Upper lobe of right lung (tissue), 1 donor: ENCODE measurements around the gene GALNT16. TPM values are rescaled to one million over a fixed set of nuclear protein-coding genes. Genes with fewer than 3 reads are reported as not detected.

Experiments used
- ATAC-seq: fragments of 200-7000 bp; cut with Tn5 transposase; one replicate; pipeline ENCODE4 v1.9.1; 2020; ENCODE audit warnings: mild to moderate bottlenecking, moderate library complexity
- DNase-seq: peaks from one replicate; pipeline ENCODE4 v3.0.0-alpha.2; 2020
- H3K27ac ChIP-seq: fragments of 200-600 bp; one replicate; pipeline ENCODE4 v1.8.0; 2022
- H3K27me3 ChIP-seq: fragments of 200-600 bp; one replicate; pipeline ENCODE4 v1.8.0; 2022; ENCODE audit warnings: mild to moderate bottlenecking
- H3K36me3 ChIP-seq: fragments of 200-600 bp; one replicate; pipeline ENCODE4 v1.8.0; 2022
- H3K4me1 ChIP-seq: fragments of 200-600 bp; one replicate; pipeline ENCODE4 v1.8.0; 2022
- H3K4me3 ChIP-seq: fragments of 200-600 bp; one replicate; pipeline ENCODE4 v1.8.0; 2022; ENCODE audit warnings: mild to moderate bottlenecking
- H3K9me3 ChIP-seq: fragments of 200-600 bp; one replicate; pipeline ENCODE4 v1.8.0; 2022
- CTCF ChIP-seq: fragments of 200-600 bp; IDR thresholded peaks from one replicate; pipeline ENCODE4 v1.8.0; 2022; ENCODE audit warnings: antibody characterized with exemption
- intact Hi-C: fragments of 100-400 bp; cut with DNase I; formaldehyde crosslinking; loops from one replicate; pipeline ENCODE4 v1.11.0; 2022
- total RNA-seq: library from RNA; stranded (reverse); fragmentation: NEBNext Ultra II Directional; extraction: Animal tissue kit (Norgen Biotek cat#: 25700); gene quantifications from one replicate; pipeline ENCODE4 v1.2.1, GENCODE V29; 2021
- donor health status: DM: no; HTN: yes; CAD: no; lungs with severe emphysema.

The GALNT16 gene
- total RNA-seq, 1 donor from 2014 or later, result 3.0 TPM

- no peak for TF ChIP-seq CTCF
- Histone ChIP-seq H3K4me3 (no peak overlapping the region), H3K27me3 (no peaks in the 10 kb centered on the region), H3K4me1 (no peaks in the 10 kb centered on the region), H3K9me3 (no peaks in the 10 kb centered on the region), H3K27ac (no peak overlapping the region), H3K36me3 (no peaks in the 10 kb centered on the region)
- intact Hi-C loops, result loop anchor here (10.0 kb wide), 1 partner anchor 110 kb away; no protein-coding TSS in a partner anchor
- peak; percentile 47 for ATAC-seq
- DNase-seq, result no peak
These were observed 94.6 kb downstream of the GALNT16 start for GRCh38 chr14:69354383-69355153.

- DNase-seq (no peak), ATAC-seq (no peak)
- no peaks in the 10 kb centered on the region for H3K4me1 ChIP-seq
- no peak overlapping the region for H3K4me3 ChIP-seq
- no peaks in the 10 kb centered on the region for H3K36me3 ChIP-seq
- intact Hi-C loops, result loop anchor here (10.0 kb wide), 1 partner anchor 110 kb away; no protein-coding TSS in a partner anchor
- H3K27me3 ChIP-seq, result no peaks in the 10 kb centered on the region
- TF ChIP-seq CTCF, result no peak
- H3K9me3 ChIP-seq, result no peaks in the 10 kb centered on the region
- H3K27ac ChIP-seq, result no peak overlapping the region
These were observed 95.2 kb downstream of the GALNT16 start for GRCh38 chr14:69355154-69355597.

GRCh38 chr14:69355607-69356281, 95.8 kb downstream of the GALNT16 start:
- Histone ChIP-seq H3K27me3 (no peaks in the 10 kb centered on the region), H3K36me3 (no peaks in the 10 kb centered on the region), H3K27ac (no peak overlapping the region), H3K4me3 (no peak overlapping the region), H3K4me1 (no peaks in the 10 kb centered on the region), H3K9me3 (no peaks in the 10 kb centered on the region)
- no peak for TF ChIP-seq CTCF
- no peak for DNase-seq
- intact Hi-C loops, result loop anchor here (10.0 kb wide), 1 partner anchor 111 kb away; no protein-coding TSS in a partner anchor
- ATAC-seq, result no peak

- DNase-seq, result no peak
- no peak overlapping the region for H3K27ac ChIP-seq
- no peak for TF ChIP-seq CTCF
- H3K36me3 ChIP-seq, result no peaks in the 10 kb centered on the region
- H3K27me3 ChIP-seq, result no peaks in the 10 kb centered on the region
- intact Hi-C loops, result loop anchor here (10.0 kb wide), 1 partner anchor 112 kb away; no protein-coding TSS in a partner anchor
- H3K4me3 ChIP-seq, result no peak overlapping the region
- ATAC-seq, result no peak
- no peaks in the 10 kb centered on the region for H3K4me1 ChIP-seq
- no peaks in the 10 kb centered on the region for H3K9me3 ChIP-seq
These were observed 97.1 kb downstream of the GALNT16 start for GRCh38 chr14:69356903-69357543.

GRCh38 chr14:69357544-69358200, 97.7 kb downstream of the GALNT16 start:
- no peaks in the 10 kb centered on the region for H3K36me3 ChIP-seq
- DNase-seq (no peak), ATAC-seq (no peak)
- no peaks in the 10 kb centered on the region for H3K9me3 ChIP-seq
- H3K27ac ChIP-seq, result no peak overlapping the region
- intact Hi-C loops, result loop anchor here (10.0 kb wide), 1 partner anchor 113 kb away; no protein-coding TSS in a partner anchor
- TF ChIP-seq CTCF, result no peak
- no peaks in the 10 kb centered on the region for H3K4me1 ChIP-seq
- no peaks in the 10 kb centered on the region for H3K27me3 ChIP-seq
- no peak overlapping the region for H3K4me3 ChIP-seq
